Neural cell (in vitro differentiated cells): ENCODE data around the gene AFDN. TPM values are rescaled to one million over a fixed set of nuclear protein-coding genes. Genes with fewer than 3 reads are reported as not detected.

ENCODE experiments used
- H2AFZ ChIP-seq: fragments of 200-600, 300-800 bp; sonication (generic), shearing (Covaris generic); 2 replicates; pipeline ENCODE4 v1.6.0; 2014; ENCODE audit warnings: low read depth, mild to moderate bottlenecking, antibody characterized with exemption, low read length, moderate library complexity
- H3F3A ChIP-seq: fragments of 200-600 bp; shearing (Covaris generic); 2 replicates; pipeline ENCODE4 v1.6.1; 2016; ENCODE audit warnings: mild to moderate bottlenecking, moderate library complexity, mixed read lengths, antibody characterized with exemption, low read length; ENCODE audit not compliant: insufficient read depth, poor library complexity, severe bottlenecking
- H3K27ac ChIP-seq: fragments of 200-600, 300-800 bp; sonication (generic), shearing (Covaris generic); 2 replicates; pipeline ENCODE4 v1.5.1; 2014; ENCODE audit warnings: mild to moderate bottlenecking, low read length, moderate library complexity
- H3K27me3 ChIP-seq: fragments of 300-800, 200-600 bp; sonication (generic), shearing (Covaris generic); 2 replicates; pipeline ENCODE4 v1.6.0; 2014; ENCODE audit warnings: mild to moderate bottlenecking, low read depth, low read length, moderate library complexity; ENCODE audit not compliant: insufficient read depth
- H3K36me3 ChIP-seq: fragments of 300-800, 200-600 bp; sonication (generic), shearing (Covaris generic); 2 replicates; pipeline ENCODE4 v1.5.1; 2014; ENCODE audit warnings: mild to moderate bottlenecking, antibody characterized with exemption, low read length, moderate library complexity; ENCODE audit not compliant: insufficient read depth
- H3K4me2 ChIP-seq: fragments of 300-800, 200-600 bp; sonication (generic), shearing (Covaris generic); 2 replicates; pipeline ENCODE4 v1.6.0; 2014; ENCODE audit warnings: mild to moderate bottlenecking, low read length
- H3K4me3 ChIP-seq: fragments of 300-800, 200-600 bp; sonication (generic), shearing (Covaris generic); 2 replicates; pipeline ENCODE4 v1.5.1; 2014; ENCODE audit warnings: mild to moderate bottlenecking, low read length, moderate library complexity
- H3K79me2 ChIP-seq: fragments of 200-600 bp; shearing (Covaris generic); replicated peaks from 2 replicates; pipeline ENCODE4 v1.6.0; 2014; ENCODE audit warnings: mild to moderate bottlenecking, low read length, moderate library complexity; ENCODE audit not compliant: insufficient read depth
- H3K9ac ChIP-seq: fragments of 300-800, 200-600 bp; sonication (generic), shearing (Covaris generic); 2 replicates; pipeline ENCODE4 v1.6.1; 2016; ENCODE audit warnings: mild to moderate bottlenecking, low read length, mixed read lengths
- H3K9me2 ChIP-seq: fragments of 200-600 bp; shearing (Covaris generic); 2 replicates; pipeline ENCODE4 v1.6.1; 2016; ENCODE audit warnings: mild to moderate bottlenecking, low read length, mixed read lengths; ENCODE audit not compliant: insufficient read depth
- H3K9me3 ChIP-seq: fragments of 200-600, 300-800 bp; sonication (generic), shearing (Covaris generic); 2 replicates; pipeline ENCODE4 v1.6.1; 2016; ENCODE audit warnings: mild to moderate bottlenecking, mixed run types, low read length, moderate library complexity, mixed read lengths
- H4K20me1 ChIP-seq: fragments of 200-600 bp; shearing (Covaris generic); 2 replicates; pipeline ENCODE4 v1.6.1; 2016; ENCODE audit warnings: mild to moderate bottlenecking, mixed run types; ENCODE audit not compliant: insufficient read depth
- EP300 ChIP-seq: fragments of 450-650 bp; conservative IDR thresholded peaks from 2 replicates; pipeline ENCODE4 v1.6.1; 2014; ENCODE audit warnings: antibody characterized with exemption, mild to moderate bottlenecking, moderate library complexity; ENCODE audit not compliant: poor library complexity, severe bottlenecking
- EZH2 ChIP-seq: fragments of 200-600, 300-800 bp; shearing (Covaris generic), sonication (generic); IDR thresholded peaks from 2 replicates; pipeline ENCODE4 v1.6.1; 2014; ENCODE audit warnings: antibody characterized with exemption, low read length, borderline replicate concordance, mild to moderate bottlenecking; ENCODE audit not compliant: insufficient read depth, poor library complexity, severe bottlenecking
- MXI1 ChIP-seq: fragments of 450-650 bp; conservative IDR thresholded peaks from 2 replicates; pipeline ENCODE4 v1.6.1; 2014; ENCODE audit warnings: antibody characterized with exemption, mild to moderate bottlenecking; ENCODE audit not compliant: poor library complexity, severe bottlenecking
- POLR2AphosphoS5 ChIP-seq: IDR thresholded peaks from 2 replicates; pipeline ENCODE4 v1.6.1; 2012
- RAD21 ChIP-seq: fragments of 450-650 bp; conservative IDR thresholded peaks from 2 replicates; pipeline ENCODE4 v1.6.1; 2014; ENCODE audit warnings: antibody characterized with exemption, mild to moderate bottlenecking, moderate library complexity
- SMC3 ChIP-seq: fragments of 450-650 bp; conservative IDR thresholded peaks from 2 replicates; pipeline ENCODE4 v1.6.1; 2014; ENCODE audit warnings: antibody characterized with exemption, mild to moderate bottlenecking, moderate library complexity; ENCODE audit not compliant: poor library complexity
- TAF1 ChIP-seq: IDR thresholded peaks from 2 replicates; pipeline ENCODE4 v1.6.1; 2012; ENCODE audit warnings: low read depth
- polyA minus RNA-seq: library from RNA; depleted of rRNA, polyadenylated mRNA; stranded (reverse); fragments of >200 nt; gene quantifications from 2 replicates; pipeline ENCODE4 v1.2.3, GENCODE V29; 2014
- polyA plus RNA-seq: library from polyadenylated mRNA; depleted of rRNA; stranded (reverse); fragments of >200 nt; gene quantifications from 2 replicates; pipeline ENCODE4 v1.2.3, GENCODE V29; 2014
- TF ChIP-seq, protein P1 (sequence below): fragments of 450-650 bp; IDR thresholded peaks from 2 replicates; pipeline ENCODE4 v1.5.1; 2014; ENCODE audit warnings: antibody characterized with exemption, mild to moderate bottlenecking, moderate library complexity; ENCODE audit not compliant: poor library complexity, severe bottlenecking
- TF ChIP-seq, protein P2 (sequence below): IDR thresholded peaks from 2 replicates; pipeline ENCODE4 v1.6.1; 2012; ENCODE audit warnings: borderline replicate concordance

Gene AFDN, protein sequence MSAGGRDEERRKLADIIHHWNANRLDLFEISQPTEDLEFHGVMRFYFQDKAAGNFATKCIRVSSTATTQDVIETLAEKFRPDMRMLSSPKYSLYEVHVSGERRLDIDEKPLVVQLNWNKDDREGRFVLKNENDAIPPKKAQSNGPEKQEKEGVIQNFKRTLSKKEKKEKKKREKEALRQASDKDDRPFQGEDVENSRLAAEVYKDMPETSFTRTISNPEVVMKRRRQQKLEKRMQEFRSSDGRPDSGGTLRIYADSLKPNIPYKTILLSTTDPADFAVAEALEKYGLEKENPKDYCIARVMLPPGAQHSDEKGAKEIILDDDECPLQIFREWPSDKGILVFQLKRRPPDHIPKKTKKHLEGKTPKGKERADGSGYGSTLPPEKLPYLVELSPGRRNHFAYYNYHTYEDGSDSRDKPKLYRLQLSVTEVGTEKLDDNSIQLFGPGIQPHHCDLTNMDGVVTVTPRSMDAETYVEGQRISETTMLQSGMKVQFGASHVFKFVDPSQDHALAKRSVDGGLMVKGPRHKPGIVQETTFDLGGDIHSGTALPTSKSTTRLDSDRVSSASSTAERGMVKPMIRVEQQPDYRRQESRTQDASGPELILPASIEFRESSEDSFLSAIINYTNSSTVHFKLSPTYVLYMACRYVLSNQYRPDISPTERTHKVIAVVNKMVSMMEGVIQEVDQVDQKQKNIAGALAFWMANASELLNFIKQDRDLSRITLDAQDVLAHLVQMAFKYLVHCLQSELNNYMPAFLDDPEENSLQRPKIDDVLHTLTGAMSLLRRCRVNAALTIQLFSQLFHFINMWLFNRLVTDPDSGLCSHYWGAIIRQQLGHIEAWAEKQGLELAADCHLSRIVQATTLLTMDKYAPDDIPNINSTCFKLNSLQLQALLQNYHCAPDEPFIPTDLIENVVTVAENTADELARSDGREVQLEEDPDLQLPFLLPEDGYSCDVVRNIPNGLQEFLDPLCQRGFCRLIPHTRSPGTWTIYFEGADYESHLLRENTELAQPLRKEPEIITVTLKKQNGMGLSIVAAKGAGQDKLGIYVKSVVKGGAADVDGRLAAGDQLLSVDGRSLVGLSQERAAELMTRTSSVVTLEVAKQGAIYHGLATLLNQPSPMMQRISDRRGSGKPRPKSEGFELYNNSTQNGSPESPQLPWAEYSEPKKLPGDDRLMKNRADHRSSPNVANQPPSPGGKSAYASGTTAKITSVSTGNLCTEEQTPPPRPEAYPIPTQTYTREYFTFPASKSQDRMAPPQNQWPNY (N-terminal part only)
- 193 and 207 TPM in 2 replicates for polyA plus RNA-seq
- polyA minus RNA-seq, result 427 and 539 TPM in 2 replicates

DNA sequence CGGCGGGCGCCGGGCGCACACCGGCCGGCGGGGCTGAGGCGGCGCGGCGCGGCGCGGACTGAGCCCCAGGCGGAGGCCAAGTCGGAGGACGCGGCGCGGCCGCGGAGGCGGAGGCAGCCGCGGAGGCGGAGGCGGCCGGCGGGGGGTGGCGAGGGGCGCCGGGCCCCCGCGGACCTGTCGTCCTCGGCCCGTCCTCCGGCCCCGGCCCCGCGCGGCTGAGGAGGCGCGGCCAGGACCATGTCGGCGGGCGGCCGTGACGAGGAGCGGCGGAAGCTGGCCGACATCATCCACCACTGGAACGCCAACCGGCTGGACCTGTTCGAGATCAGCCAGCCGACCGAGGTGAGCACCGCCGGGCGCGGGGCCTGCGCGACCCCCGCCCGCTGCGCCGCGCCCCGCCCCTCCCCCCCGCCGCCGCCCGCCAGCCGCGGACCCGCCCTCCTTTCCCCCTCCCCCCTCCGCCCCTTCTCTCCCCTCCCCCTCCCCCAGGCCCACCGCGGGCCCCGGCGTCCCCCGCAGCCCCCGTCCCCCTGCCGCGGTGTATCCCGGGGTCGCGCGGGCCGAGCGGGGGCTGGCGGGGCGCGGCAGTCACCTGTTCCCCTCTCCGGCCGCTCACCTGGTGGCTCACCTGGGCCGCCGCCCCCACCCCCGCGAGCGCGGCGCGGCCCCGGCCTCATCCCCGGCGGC is at the start of gene AFDN:
Gene AFDN, plus strand, starts transcription at position 16 of the 687 bp plus-strand sequence. Its CDS starts 222 bp downstream, at position 238.
- TF ChIP-seq, protein P1, sequence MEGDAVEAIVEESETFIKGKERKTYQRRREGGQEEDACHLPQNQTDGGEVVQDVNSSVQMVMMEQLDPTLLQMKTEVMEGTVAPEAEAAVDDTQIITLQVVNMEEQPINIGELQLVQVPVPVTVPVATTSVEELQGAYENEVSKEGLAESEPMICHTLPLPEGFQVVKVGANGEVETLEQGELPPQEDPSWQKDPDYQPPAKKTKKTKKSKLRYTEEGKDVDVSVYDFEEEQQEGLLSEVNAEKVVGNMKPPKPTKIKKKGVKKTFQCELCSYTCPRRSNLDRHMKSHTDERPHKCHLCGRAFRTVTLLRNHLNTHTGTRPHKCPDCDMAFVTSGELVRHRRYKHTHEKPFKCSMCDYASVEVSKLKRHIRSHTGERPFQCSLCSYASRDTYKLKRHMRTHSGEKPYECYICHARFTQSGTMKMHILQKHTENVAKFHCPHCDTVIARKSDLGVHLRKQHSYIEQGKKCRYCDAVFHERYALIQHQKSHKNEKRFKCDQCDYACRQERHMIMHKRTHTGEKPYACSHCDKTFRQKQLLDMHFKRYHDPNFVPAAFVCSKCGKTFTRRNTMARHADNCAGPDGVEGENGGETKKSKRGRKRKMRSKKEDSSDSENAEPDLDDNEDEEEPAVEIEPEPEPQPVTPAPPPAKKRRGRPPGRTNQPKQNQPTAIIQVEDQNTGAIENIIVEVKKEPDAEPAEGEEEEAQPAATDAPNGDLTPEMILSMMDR, result no peak
- TF ChIP-seq POLR2AphosphoS5, result peak; percentile 32
- H3K4me3 ChIP-seq, result peak within 1 kb of the TSS; percentile 99
- H3K36me3 ChIP-seq, result no peaks in the 10 kb centered on the region
- no peaks in the 10 kb centered on the region for H3K9me3 ChIP-seq
- H3K9me2 ChIP-seq, result no peaks in the 10 kb centered on the region
- peaks cover 56% of the 10 kb centered on the region for H3K79me2 ChIP-seq
- H3K9ac ChIP-seq, result peak within 1 kb of the TSS; percentile 100
- peak within 1 kb of the TSS; percentile 97 for H3K27ac ChIP-seq
- H4K20me1 ChIP-seq, result peaks cover 12% of the 10 kb centered on the region
- no peaks in the 10 kb centered on the region for H3F3A ChIP-seq
- peak within 1 kb of the TSS; percentile 54 for H3K4me2 ChIP-seq
- H2AFZ ChIP-seq, result peak within 1 kb of the TSS; percentile 91
- H3K27me3 ChIP-seq, result no peaks in the 10 kb centered on the region

DNA sequence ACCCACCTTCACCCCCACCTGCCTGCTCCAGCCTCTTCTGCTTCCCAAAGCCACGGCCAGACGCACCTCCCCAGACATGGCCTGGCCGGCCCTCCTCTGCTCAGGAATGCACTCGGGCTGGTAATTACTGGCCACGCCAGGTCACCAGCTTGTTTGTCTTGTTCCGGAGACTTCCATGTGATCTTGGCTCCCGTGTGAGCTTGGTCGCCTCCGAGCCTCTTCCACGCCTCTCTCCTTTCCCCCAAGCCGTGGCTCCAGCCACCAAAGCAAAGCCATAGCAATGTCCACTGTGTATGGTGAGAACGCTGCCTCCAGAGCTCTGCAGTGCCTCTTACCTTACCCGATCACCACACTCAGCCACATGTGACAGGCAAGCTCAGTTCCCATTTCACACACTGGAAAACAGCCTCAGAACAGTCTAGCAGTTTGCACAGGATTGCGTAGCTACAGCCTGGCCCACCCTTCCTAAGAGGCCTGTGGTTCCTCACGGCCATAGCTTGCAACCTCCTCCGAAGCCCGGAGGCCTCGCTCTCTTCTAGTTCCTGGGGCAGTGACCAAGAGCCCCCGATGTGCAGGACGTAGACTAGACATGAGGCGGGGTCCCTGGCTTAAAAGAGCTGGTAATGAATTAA is 48.1 kb upstream of the AFDN start:
- Histone ChIP-seq H2AFZ (no peak overlapping the region), H3K9me2 (no peaks in the 10 kb centered on the region), H3K36me3 (no peaks in the 10 kb centered on the region), H3K27me3 (no peaks in the 10 kb centered on the region), H4K20me1 (no peaks in the 10 kb centered on the region), H3F3A (no peaks in the 10 kb centered on the region), H3K27ac (no peak overlapping the region), H3K9me3 (no peaks in the 10 kb centered on the region), H3K9ac (no peak overlapping the region), H3K4me2 (no peak overlapping the region), H3K79me2 (no peaks in the 10 kb centered on the region), H3K4me3 (no peak overlapping the region)
- TF ChIP-seq EZH2 (no peak), POLR2AphosphoS5 (no peak), TAF1 (no peak), SMC3 (no peak), MXI1 (no peak), EP300 (no peak), RAD21 (no peak)
- TF ChIP-seq, protein P1, result no peak
- TF ChIP-seq, protein P2, sequence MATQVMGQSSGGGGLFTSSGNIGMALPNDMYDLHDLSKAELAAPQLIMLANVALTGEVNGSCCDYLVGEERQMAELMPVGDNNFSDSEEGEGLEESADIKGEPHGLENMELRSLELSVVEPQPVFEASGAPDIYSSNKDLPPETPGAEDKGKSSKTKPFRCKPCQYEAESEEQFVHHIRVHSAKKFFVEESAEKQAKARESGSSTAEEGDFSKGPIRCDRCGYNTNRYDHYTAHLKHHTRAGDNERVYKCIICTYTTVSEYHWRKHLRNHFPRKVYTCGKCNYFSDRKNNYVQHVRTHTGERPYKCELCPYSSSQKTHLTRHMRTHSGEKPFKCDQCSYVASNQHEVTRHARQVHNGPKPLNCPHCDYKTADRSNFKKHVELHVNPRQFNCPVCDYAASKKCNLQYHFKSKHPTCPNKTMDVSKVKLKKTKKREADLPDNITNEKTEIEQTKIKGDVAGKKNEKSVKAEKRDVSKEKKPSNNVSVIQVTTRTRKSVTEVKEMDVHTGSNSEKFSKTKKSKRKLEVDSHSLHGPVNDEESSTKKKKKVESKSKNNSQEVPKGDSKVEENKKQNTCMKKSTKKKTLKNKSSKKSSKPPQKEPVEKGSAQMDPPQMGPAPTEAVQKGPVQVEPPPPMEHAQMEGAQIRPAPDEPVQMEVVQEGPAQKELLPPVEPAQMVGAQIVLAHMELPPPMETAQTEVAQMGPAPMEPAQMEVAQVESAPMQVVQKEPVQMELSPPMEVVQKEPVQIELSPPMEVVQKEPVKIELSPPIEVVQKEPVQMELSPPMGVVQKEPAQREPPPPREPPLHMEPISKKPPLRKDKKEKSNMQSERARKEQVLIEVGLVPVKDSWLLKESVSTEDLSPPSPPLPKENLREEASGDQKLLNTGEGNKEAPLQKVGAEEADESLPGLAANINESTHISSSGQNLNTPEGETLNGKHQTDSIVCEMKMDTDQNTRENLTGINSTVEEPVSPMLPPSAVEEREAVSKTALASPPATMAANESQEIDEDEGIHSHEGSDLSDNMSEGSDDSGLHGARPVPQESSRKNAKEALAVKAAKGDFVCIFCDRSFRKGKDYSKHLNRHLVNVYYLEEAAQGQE, result no peak
